ENCODE results near the gene TMEM14A. TPM values are rescaled to one million over a fixed set of nuclear protein-coding genes. Genes with fewer than 3 reads are reported as not detected.

The TMEM14A gene
- total RNA-seq, 1 experiment from 2014 or later = 7.3 TPM

DNA sequence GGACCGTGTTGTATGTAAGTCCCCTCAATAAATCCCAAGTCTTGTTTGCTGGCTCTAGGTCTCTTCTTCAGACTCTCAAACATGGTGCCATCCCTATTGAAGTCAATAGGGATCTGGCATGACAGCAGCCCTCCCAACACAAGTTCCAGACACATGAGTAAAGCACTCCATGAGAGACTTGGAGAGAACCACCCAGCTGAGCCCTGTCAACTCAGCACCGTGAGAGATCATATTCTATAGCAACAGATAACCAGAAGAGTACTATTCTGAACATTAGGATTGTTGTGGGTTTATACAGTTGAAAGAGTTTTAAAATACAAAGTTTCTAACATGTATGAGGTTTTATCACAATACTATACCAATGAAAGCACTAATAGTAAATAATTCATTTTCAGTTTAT lies 23.5 kb downstream of the TMEM14A start:
- no peaks in the 10 kb centered on the region for H3K9me3 ChIP-seq (ENCODE audit: control insufficient read depth, low read depth, low read length)
- H3K27ac ChIP-seq (ENCODE audit: insufficient read length, low read depth, low read length) = no peak overlapping the region
- no peaks in the 10 kb centered on the region for H3K23me2 ChIP-seq (ENCODE audit: insufficient read length, low read depth, low read length, poor library complexity, severe bottlenecking)
- Mint-ChIP-seq H3K4me1 (peaks cover 0 to 8% of the 10 kb centered on the region in 2 experiments; a peak in 3 of 4 replicates), H3K9me3 (no peaks in the 10 kb centered on the region; a peak in 1 of 5 replicates), H3K27ac (no peak overlapping the region), H3K4me3 (no peak overlapping the region), H3K36me3 (ENCODE audit: insufficient read depth in 1 of 3, low read depth in 3 of 3) (no peaks in the 10 kb centered on the region), H3K27me3 (ENCODE audit: low read depth) (no peaks in the 10 kb centered on the region)
- no peaks in the 10 kb centered on the region for H3K79me2 ChIP-seq (ENCODE audit: insufficient read depth, low read length)
- no peak overlapping the region for H2BK120ac ChIP-seq (ENCODE audit: low read depth, low read length, poor library complexity, severe bottlenecking)
- TF ChIP-seq, protein P1, sequence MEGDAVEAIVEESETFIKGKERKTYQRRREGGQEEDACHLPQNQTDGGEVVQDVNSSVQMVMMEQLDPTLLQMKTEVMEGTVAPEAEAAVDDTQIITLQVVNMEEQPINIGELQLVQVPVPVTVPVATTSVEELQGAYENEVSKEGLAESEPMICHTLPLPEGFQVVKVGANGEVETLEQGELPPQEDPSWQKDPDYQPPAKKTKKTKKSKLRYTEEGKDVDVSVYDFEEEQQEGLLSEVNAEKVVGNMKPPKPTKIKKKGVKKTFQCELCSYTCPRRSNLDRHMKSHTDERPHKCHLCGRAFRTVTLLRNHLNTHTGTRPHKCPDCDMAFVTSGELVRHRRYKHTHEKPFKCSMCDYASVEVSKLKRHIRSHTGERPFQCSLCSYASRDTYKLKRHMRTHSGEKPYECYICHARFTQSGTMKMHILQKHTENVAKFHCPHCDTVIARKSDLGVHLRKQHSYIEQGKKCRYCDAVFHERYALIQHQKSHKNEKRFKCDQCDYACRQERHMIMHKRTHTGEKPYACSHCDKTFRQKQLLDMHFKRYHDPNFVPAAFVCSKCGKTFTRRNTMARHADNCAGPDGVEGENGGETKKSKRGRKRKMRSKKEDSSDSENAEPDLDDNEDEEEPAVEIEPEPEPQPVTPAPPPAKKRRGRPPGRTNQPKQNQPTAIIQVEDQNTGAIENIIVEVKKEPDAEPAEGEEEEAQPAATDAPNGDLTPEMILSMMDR (conservative IDR thresholded peaks at IDR 0.05) = no peak
- H2BK5ac ChIP-seq (ENCODE audit: insufficient read length, low read length) = no peak overlapping the region
- no peak overlapping the region for H3K56ac ChIP-seq (ENCODE audit: insufficient read length, low read depth, low read length)
- no peak overlapping the region for H2AK5ac ChIP-seq (ENCODE audit: insufficient read length, low read length)
- no peak overlapping the region for H2BK15ac ChIP-seq (ENCODE audit: low read depth, low read length)
- H4K8ac ChIP-seq (replicated peaks; ENCODE audit: insufficient read length, low read depth, low read length) = no peak overlapping the region
- H3K9ac ChIP-seq (ENCODE audit: extremely low read depth, insufficient read length, low read length) = no peak overlapping the region
- H2BK20ac ChIP-seq (ENCODE audit: low read depth, low read length, poor library complexity, severe bottlenecking) = no peak overlapping the region
- H3K18ac ChIP-seq (ENCODE audit: insufficient read length, low read depth, low read length) = no peak overlapping the region
- no peak overlapping the region for H3K4me2 ChIP-seq (ENCODE audit: insufficient read depth, insufficient read length, low read length)
- no peak overlapping the region for H2BK12ac ChIP-seq (ENCODE audit: insufficient read length, low read depth, low read length)
- no peaks in the 10 kb centered on the region for H3K4me1 ChIP-seq (ENCODE audit: insufficient read depth, low read length)
- no peak overlapping the region for H3T11ph ChIP-seq (ENCODE audit: low read length)
- WGBS (ENCODE audit: extremely low coverage, insufficient read length, low lambda C conversion rate) = no CpG with 5 or more reads among the region's 2 CpGs
- H3K27me3 ChIP-seq (ENCODE audit: insufficient read depth, low read length) = no peaks in the 10 kb centered on the region
- no peak overlapping the region for H4K91ac ChIP-seq (ENCODE audit: insufficient read length, low read depth, low read length)
- H2AFZ ChIP-seq (ENCODE audit: low read length) = no peak overlapping the region
- no peak overlapping the region for H3K4ac ChIP-seq (ENCODE audit: low read depth, low read length)
- no peaks in the 10 kb centered on the region for H3K79me1 ChIP-seq (ENCODE audit: insufficient read depth, low read depth, low read length, poor library complexity, severe bottlenecking)
- no peak overlapping the region for H3K23ac ChIP-seq (ENCODE audit: insufficient read length, low read depth, low read length)
- no peaks in the 10 kb centered on the region for H4K20me1 ChIP-seq (ENCODE audit: control insufficient read depth, insufficient read depth, insufficient read length)
- no peak overlapping the region for H3K14ac ChIP-seq (ENCODE audit: insufficient read depth, low read length)
- no peak overlapping the region for H4K5ac ChIP-seq (ENCODE audit: insufficient read length, low read depth, low read length)
- DNase-seq = no peak
